SK-N-SH (cell line): Measurements from ENCODE around the gene SZT2.

ENCODE experiments used
- CTCF ChIP-seq: fragments of 200-600 bp; sonication (generic); IDR thresholded peaks from 2 replicates; pipeline ENCODE4 v1.6.1; 2017; ENCODE audit warnings: antibody characterized with exemption, mild to moderate bottlenecking, moderate library complexity
- EP300 ChIP-seq, 2 experiments: IDR thresholded peaks; 2 replicates each; pipeline versions ENCODE4 v1.4.0 to v1.6.1; 2012; ENCODE audit warnings: borderline replicate concordance in 1 of 2, low read depth in 1 of 2, low read length in 1 of 2
- FOXM1 ChIP-seq: IDR thresholded peaks from 2 replicates; pipeline ENCODE4 v1.4.0; 2012; ENCODE audit warnings: low read depth, mild to moderate bottlenecking
- MAX ChIP-seq: IDR thresholded peaks from 2 replicates; pipeline ENCODE4 v1.4.0; 2012; ENCODE audit warnings: low read depth
- PBX3 ChIP-seq: IDR thresholded peaks from 2 replicates; pipeline ENCODE4; 2012
- RCOR1 ChIP-seq: fragments of 150-350 bp; IDR thresholded peaks from 2 replicates; pipeline ENCODE4 v1.6.1; 2017; ENCODE audit warnings: antibody characterized with exemption, low read length
- REST ChIP-seq: IDR thresholded peaks from 2 replicates; pipeline ENCODE4 v1.6.1; 2012; ENCODE audit warnings: mild to moderate bottlenecking, low read depth, low read length, moderate library complexity
- RFX5 ChIP-seq: IDR thresholded peaks from 2 replicates; pipeline ENCODE4 v1.6.1; 2012; ENCODE audit warnings: mild to moderate bottlenecking, improper control_type of control experiment, low read length
- SIN3A ChIP-seq: IDR thresholded peaks from 2 replicates; pipeline ENCODE4 v1.6.1; 2012; ENCODE audit warnings: low read depth, mild to moderate bottlenecking, low read length, moderate library complexity, borderline replicate concordance

GRCh38 chr1:43370564-43370963 is 19.1 kb upstream of the SZT2 start:
- TF ChIP-seq SIN3A (no peak), MAX (no peak), CTCF (no peak), PBX3 (no peak), REST (no peak), EP300 (IDR thresholded peaks at IDR 0.05; ENCODE audit: borderline replicate concordance in 1 of 2, low read depth in 1 of 2, low read length in 1 of 2) (no peak), RCOR1 (no peak), FOXM1 (no peak), RFX5 (no peak)
